ENCODE data around the gene VIPR2.
"Not testable (repeated sequence)": the region's sequence is repeated elsewhere in the genome, so short reads cannot be mapped to it uniquely, and the experiment has no call there.

VIPR2 gene

DNA sequence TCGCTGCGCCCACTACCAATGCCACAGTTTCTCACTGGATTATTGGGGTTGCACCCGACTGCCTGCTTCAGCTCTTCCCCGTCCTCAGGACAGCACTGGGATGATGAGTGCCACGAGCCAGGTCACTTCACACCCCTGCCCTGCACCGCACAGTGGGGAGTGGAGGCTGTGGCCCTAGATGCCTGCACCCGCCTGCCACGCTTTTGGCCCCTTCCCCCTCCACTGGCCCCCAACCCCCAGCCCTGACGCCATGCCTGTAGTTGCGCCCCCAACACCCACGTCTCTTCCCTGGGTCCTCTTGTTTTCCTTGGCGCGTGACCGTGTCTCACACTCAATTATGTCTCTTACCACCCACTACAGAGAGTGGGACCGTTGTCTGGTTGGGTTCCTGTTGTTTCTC lies 134.3 kb downstream of the VIPR2 start:
- TF ChIP-seq, protein P1, sequence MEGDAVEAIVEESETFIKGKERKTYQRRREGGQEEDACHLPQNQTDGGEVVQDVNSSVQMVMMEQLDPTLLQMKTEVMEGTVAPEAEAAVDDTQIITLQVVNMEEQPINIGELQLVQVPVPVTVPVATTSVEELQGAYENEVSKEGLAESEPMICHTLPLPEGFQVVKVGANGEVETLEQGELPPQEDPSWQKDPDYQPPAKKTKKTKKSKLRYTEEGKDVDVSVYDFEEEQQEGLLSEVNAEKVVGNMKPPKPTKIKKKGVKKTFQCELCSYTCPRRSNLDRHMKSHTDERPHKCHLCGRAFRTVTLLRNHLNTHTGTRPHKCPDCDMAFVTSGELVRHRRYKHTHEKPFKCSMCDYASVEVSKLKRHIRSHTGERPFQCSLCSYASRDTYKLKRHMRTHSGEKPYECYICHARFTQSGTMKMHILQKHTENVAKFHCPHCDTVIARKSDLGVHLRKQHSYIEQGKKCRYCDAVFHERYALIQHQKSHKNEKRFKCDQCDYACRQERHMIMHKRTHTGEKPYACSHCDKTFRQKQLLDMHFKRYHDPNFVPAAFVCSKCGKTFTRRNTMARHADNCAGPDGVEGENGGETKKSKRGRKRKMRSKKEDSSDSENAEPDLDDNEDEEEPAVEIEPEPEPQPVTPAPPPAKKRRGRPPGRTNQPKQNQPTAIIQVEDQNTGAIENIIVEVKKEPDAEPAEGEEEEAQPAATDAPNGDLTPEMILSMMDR (IDR thresholded peaks at IDR 0.05; ENCODE audit: low read depth, low read length, missing control alignments) = no peak
- no peak for DNase-seq (ENCODE audit: extremely low read depth, low read depth)
- no peak overlapping the region for H3K4me3 ChIP-seq (replicated peaks; ENCODE audit: low read depth, low read length)

DNA sequence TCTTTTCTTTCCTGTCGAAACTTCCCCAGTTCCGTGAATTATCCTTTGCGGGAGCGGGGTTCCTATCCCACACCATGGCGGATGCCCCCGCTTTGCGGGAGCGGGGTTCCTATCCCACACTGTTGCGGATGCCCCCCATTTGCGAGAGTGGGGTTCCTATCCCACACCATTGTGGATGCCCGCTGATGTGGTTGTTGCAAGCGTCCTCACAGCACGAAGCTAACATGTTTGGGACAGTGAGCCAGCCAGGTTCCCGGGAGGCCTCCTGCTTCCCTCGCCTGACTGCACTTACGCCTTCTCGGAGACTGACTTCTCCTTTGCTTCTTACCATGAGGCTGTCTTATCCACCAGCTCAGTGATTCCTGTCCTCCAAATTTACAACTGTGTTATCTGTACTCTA lies 134.7 kb downstream of the VIPR2 start:
- TF ChIP-seq, protein P1 (IDR thresholded peaks at IDR 0.05; ENCODE audit: low read depth, low read length, missing control alignments) = no peak
- DNase-seq (ENCODE audit: extremely low read depth, low read depth) = no peak
- H3K4me3 ChIP-seq (replicated peaks; ENCODE audit: low read depth, low read length) = no peak overlapping the region

DNA sequence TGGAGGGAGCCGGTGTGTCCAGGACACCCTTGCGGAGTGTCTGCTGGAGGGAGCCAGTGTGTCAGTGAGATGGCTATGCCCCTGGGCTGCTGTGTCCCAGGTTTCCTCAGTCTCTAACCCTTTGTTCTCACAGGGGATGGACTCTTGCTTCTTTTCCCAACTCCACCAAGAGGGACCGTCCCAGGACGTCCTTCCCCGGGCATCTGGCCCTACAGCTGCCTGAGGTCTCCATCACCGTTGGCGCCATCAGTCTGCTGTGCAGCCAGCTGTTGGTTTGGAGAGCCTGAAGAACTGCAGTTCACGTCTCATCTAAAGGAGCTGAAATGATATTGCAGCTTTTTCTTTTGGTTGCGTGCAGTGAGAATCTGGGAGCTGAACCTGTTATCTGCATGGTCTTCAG lies 136.2 kb downstream of the VIPR2 start:
- no peak overlapping the region for H3K4me3 ChIP-seq (replicated peaks; ENCODE audit: low read depth, low read length)
- TF ChIP-seq, protein P1 (IDR thresholded peaks at IDR 0.05; ENCODE audit: low read depth, low read length, missing control alignments) = no peak
- no peak for DNase-seq (ENCODE audit: extremely low read depth, low read depth)

DNA sequence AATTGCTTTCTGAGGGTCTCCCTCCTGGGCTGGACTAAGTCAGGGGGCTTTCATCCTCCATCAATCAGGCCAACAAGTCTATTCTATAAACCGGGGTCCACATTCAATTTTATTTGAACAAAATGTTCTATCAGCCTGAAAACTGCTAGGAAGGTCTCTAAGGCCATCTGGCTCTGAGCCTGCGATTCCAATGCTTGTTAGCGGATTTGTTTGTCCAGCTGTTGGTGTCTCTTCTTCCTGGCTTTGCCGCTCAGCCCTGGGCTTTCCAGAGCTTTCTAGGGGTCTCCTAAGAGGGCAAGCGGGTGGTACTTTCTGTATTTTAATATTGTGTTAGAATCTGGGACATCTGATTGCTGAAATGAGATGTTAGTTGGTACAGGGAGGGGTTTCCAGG lies 136.7 kb downstream of the VIPR2 start:
- TF ChIP-seq, protein P1 (IDR thresholded peaks at IDR 0.05; ENCODE audit: low read depth, low read length, missing control alignments) = no peak
- H3K4me3 ChIP-seq (replicated peaks; ENCODE audit: low read depth, low read length) = no peak overlapping the region
- no peak for DNase-seq (ENCODE audit: extremely low read depth, low read depth)

DNA sequence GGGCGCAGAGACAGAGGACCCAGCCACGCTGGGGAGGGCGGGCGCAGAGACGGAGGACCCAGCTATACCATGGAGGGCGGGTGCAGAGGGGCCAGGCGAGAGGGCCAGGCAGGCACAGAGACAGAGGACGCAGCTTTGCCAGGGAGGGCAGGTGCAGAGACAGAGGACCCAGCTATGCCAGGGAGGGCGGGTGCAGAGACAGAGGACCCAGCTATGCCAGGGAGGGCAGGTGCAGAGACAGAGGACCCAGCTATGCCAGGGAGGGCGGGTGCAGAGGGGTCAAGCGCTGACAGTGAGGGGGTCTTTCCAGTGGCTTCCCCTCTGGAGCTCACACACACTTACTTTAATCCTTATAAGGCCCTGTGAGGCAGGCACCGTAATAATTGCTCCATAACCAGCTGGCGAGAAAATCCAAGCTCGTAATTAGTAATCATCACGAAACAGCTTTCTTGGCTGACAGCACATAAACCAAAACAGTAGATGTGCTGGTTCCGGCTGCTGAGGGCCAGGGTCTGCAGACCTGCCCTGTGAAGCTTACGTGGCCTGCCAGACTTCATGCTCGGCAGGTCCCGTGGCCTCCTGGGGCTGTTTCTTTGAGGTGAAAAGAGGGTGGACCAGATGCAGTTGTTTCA lies 137.2 kb downstream of the VIPR2 start:
- no peak overlapping the region for H3K4me3 ChIP-seq (replicated peaks; ENCODE audit: low read depth, low read length)
- DNase-seq (ENCODE audit: extremely low read depth, low read depth) = no peak
- TF ChIP-seq, protein P1 (IDR thresholded peaks at IDR 0.05; ENCODE audit: low read depth, low read length, missing control alignments) = no peak

DNA sequence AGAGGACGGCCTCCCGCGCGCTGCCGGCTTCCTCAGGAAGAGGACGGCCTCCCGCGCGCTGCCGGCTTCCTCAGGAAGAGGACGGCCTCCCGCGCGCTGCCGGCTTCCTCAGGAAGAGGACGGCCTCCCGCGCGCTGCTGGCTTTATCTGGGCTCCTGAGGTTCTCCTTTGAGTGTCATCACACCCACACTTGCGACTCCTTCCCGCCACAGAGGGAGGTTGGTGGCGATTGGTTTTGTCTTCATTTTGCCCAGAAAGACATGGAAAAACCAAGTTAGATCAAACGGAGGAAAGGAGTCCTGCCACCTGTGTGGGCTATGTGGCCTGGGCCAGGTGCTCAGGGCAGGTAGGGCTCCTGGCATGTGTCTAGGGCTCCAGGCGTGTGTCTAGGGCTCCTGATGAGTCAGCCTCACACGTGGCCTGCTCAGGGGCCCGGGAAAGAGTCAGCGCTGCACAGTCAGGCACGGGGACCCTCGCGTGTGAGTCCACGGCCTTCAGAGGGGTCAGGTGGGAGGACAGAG lies 138.0 kb downstream of the VIPR2 start:
- TF ChIP-seq, protein P1 (IDR thresholded peaks at IDR 0.05; ENCODE audit: low read depth, low read length, missing control alignments) = no peak
- no peak for DNase-seq (ENCODE audit: extremely low read depth, low read depth)
- H3K4me3 ChIP-seq (replicated peaks; ENCODE audit: low read depth, low read length) = no peak overlapping the region

DNA sequence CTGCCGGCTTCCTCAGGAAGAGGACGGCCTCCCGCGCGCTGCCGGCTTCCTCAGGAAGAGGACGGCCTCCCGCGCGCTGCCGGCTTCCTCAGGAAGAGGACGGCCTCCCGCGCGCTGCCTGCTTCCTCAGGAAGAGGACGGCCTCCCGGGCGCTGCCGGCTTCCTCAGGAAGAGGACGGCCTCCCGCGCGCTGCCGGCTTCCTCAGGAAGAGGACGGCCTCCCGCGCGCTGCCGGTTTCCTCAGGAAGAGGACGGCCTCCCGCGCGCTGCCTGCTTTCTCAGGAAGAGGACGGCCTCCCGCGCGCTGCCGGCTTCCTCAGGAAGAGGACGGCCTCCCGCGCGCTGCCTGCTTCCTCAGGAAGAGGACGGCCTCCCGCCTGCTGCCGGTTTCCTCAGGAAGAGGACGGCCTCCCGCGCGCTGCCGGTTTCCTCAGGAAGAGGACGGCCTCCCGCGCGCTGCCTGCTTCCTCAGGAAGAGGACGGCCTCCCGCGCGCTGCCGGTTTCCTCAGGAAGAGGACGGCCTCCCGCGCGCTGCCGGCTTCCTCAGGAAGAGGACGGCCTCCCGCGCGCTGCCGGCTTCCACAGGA lies 138.6 kb downstream of the VIPR2 start:
- not testable (repeated sequence) for H3K4me3 ChIP-seq (replicated peaks; ENCODE audit: low read depth, low read length); DNase-seq (ENCODE audit: extremely low read depth, low read depth)

All from HFF-Myc (cell line).